ES-I3 (cell line): ENCODE measurements around the gene CYP2D6.
"Not testable (repeated sequence)": the region's sequence is repeated elsewhere in the genome, so short reads cannot be mapped to it uniquely, and the experiment has no call there.

Experiments
- H3K36me3 ChIP-seq: 2 replicates; pipeline ENCODE4 v1.6.1; 2013; ENCODE audit warnings: mild to moderate bottlenecking, low read length, control low read depth, moderate library complexity; ENCODE audit not compliant: insufficient read depth
- H3K4me1 ChIP-seq: 2 replicates; pipeline ENCODE4 v1.6.1; 2013; ENCODE audit warnings: mild to moderate bottlenecking, control low read depth, low read length; ENCODE audit not compliant: insufficient read depth
- H3K9ac ChIP-seq: 2 replicates; pipeline ENCODE4 v1.6.1; 2013; ENCODE audit warnings: low read depth, mild to moderate bottlenecking, low read length, moderate library complexity
- H3K9me3 ChIP-seq: 2 replicates; pipeline ENCODE4 v1.6.1; 2013; ENCODE audit warnings: mild to moderate bottlenecking, low read length, moderate library complexity; ENCODE audit not compliant: control insufficient read depth, insufficient read depth

The CYP2D6 gene

DNA sequence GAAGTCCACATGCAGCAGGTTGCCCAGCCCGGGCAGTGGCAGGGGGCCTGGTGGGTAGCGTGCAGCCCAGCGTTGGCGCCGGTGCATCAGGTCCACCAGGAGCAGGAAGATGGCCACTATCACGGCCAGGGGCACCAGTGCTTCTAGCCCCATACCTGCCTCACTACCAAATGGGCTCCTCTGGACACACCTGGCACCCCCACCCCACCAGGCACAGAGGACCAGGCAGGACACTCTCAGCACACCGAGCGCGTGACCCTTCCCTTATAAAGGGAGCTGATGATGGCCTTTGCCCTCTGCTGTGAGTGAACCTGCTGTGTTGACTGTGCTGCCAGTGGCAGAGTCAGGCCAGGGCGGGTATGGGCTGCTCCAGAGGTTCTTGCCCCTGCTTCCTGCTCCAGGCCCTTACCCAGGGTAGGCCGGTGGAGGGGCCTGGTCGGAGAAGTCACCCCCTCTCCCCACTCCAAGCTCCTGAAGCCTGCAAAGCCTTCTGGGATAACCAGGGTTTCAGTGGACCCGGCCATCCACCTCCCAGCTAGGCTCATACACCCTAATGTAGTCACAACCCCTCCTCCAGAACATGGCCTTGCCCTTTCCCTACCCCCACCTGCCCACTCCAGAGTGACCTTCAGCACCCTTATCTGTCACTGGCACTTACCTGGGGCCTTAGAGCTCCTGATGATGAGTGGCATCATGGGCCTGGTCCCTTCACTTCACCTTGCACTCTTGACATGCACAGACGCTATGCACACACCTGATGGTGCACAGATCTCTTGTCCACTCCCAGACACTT, at the start of gene CYP2D6:
Gene CYP2D6, minus strand, starts transcription at position 172 of the 793 bp plus-strand sequence. Its CDS starts 19 bp downstream, at position 153.
- not testable (repeated sequence) for H3K9ac ChIP-seq, H3K4me1 ChIP-seq, H3K36me3 ChIP-seq, H3K9me3 ChIP-seq

DNA sequence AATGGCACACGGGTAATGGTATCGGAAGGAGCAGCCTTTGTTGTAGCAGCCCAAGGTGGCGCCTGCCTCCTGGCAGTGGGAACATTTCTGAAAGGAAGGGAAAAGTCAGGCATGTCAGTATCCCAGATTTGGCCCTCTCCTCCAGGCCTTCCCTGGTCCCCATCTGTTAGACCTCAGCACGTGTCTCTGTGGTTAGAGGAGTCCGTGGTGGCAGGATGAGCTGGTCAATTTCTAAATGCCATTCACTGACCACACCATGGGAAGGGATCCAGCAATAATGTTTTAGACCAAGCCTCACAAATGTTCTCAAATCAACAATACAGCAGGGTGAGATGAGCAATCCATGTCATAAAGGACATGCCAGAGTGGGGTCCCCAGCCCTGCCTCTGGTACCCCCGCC, 49.0 kb upstream of the CYP2D6 start:
- 0 out of 2 replicates have a peak, but pooled peaks cover 3% of the 10 kb centered on the region for H3K4me1 ChIP-seq
- H3K36me3 ChIP-seq: no peaks in the 10 kb centered on the region
- H3K9me3 ChIP-seq: no peaks in the 10 kb centered on the region
- H3K9ac ChIP-seq: no peak overlapping the region

DNA sequence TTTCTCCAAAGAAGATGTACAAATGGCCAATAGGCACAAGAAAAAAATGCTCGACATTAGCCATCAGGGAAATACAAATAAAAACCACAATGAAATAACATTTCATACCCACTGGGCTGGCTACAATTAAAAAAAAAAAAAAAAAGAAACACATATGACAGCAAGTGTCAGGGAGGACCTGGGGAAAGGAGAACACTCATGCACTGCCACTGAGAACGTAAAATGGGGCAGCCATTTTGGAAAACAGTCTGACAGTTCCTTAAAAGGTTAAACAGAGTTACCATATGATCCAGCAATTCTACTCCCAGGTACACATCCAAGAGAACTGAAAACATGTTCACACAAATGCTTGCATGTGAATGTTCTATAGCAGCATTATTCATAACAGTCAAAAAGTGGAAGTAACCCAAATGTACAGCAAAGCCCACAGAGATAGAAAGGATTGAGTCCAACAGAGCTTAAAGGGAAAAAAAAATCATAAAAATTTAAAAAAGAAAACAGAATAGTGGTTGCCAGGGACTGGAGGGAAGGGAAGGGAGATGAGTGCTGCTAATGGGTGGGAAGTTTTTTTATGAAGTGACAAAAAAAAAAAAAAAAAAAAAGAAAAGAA, 48.4 kb upstream of the CYP2D6 start:
- Histone ChIP-seq H3K4me1 (0 out of 2 replicates have a peak, but pooled peaks cover 3% of the 10 kb centered on the region), H3K9ac (no peak overlapping the region), H3K36me3 (no peaks in the 10 kb centered on the region), H3K9me3 (no peaks in the 10 kb centered on the region)

DNA sequence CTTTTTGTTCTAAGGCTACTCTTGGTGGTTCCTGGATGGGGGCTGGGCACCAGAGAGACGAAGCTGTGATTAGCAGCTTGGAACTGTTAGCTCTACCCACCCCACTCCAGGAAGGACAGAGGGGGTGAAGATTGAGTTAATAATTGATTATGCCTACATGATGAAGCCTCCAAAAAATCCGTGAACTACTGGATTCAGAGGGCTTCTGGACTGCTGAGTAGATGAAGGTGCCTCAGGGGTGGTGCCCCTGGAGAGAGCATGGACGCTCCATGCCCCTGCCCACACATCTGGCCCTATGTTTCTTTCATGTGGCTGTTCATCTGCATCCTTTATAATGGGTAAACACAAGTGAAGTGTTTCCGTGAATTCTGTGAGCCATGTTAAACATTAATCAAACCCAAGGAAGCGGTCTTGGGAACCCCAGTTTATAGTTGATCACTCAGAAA, 47.3 kb upstream of the CYP2D6 start:
- Histone ChIP-seq H3K9ac (no peak overlapping the region), H3K9me3 (no peaks in the 10 kb centered on the region), H3K36me3 (no peaks in the 10 kb centered on the region), H3K4me1 (0 out of 2 replicates have a peak, but pooled peaks cover 3% of the 10 kb centered on the region)

DNA sequence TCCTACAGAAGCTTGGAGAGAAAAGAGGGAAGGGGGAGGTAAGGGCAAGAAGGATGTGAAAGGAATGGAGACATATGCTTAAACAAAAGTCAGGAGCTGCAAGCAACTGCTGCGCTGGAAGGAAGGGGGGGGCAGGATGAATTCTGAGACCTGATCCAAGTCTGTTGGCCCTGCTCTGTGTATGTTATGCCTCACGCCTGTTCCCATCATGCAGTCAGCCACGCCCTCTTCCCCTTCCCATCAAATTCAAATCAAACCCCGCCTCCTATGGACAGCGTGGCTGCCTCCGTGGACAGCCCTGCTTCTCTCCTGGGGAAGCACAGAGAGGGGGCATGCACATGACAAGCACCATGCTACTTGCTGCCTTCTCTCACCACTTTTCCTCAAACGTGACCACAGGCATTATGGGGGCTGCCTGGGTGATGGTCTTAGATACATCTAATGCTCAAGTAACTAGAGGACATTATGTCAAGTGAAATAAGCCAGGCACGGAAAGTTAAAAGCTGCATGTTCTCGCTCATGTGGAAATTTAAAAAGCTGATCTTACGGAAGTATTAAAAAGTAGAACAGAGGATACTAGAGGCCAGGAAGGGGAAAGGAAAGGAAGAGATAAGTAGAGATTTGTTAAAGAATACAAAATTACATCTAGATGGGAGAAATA, 45.8 kb upstream of the CYP2D6 start:
- no peaks in the 10 kb centered on the region for H3K9me3 ChIP-seq
- H3K4me1 ChIP-seq: 0 out of 2 replicates have a peak, but pooled peaks cover 3% of the 10 kb centered on the region
- H3K36me3 ChIP-seq: no peaks in the 10 kb centered on the region
- H3K9ac ChIP-seq: no peak overlapping the region

DNA sequence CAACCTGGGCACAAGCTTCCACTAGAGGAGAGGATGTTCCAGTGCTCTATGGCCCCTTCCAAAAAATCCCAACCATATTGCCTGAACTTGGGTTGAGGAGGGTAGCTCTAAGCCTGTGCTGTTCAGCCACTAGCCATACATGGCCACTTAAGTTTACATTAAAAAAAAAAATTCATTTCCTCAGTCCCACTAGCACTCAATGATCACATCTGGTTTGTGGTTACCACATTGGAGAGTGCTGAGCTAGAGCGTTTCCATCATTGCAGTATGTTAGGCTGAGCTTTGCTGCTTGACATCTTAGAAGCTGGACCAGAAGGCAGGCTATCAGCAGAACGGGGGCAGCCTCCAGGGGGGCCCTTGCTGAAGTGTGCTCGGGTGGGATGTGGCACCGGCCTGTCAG, 43.5 kb upstream of the CYP2D6 start:
- no peaks in the 10 kb centered on the region for H3K9me3 ChIP-seq
- no peak overlapping the region for H3K9ac ChIP-seq
- H3K36me3 ChIP-seq: no peaks in the 10 kb centered on the region
- 0 out of 2 replicates have a peak, but pooled peaks cover 3% of the 10 kb centered on the region for H3K4me1 ChIP-seq

GRCh38 chr22:42173183-42173926, 42.7 kb upstream of the CYP2D6 start:
- Histone ChIP-seq H3K9ac (no peak overlapping the region), H3K36me3 (no peaks in the 10 kb centered on the region; the same call in 1 of the 2 replicates), H3K9me3 (no peaks in the 10 kb centered on the region), H3K4me1 (0 out of 2 replicates have a peak, but pooled peaks cover 3% of the 10 kb centered on the region)

- peaks cover 4% of the 10 kb centered on the region for H3K36me3 ChIP-seq
- H3K4me1 ChIP-seq: no peaks in the 10 kb centered on the region
- H3K9me3 ChIP-seq: no peaks in the 10 kb centered on the region
- H3K9ac ChIP-seq: no peak overlapping the region
Observed at GRCh38 chr22:42172773-42173172, 42.2 kb upstream of the CYP2D6 start.

GRCh38 chr22:42171946-42172719, 41.5 kb upstream of the CYP2D6 start:
- no peak overlapping the region for H3K9ac ChIP-seq
- no peaks in the 10 kb centered on the region for H3K9me3 ChIP-seq
- H3K36me3 ChIP-seq: peaks cover 4% of the 10 kb centered on the region
- no peaks in the 10 kb centered on the region for H3K4me1 ChIP-seq

GRCh38 chr22:42171417-42171816, 40.8 kb upstream of the CYP2D6 start:
- H3K4me1 ChIP-seq: no peaks in the 10 kb centered on the region
- no peak overlapping the region for H3K9ac ChIP-seq
- peaks cover 4% of the 10 kb centered on the region for H3K36me3 ChIP-seq
- no peaks in the 10 kb centered on the region for H3K9me3 ChIP-seq

GRCh38 chr22:42170946-42171345, 40.3 kb upstream of the CYP2D6 start:
- H3K9me3 ChIP-seq: no peaks in the 10 kb centered on the region
- peaks cover 4% of the 10 kb centered on the region for H3K36me3 ChIP-seq
- no peaks in the 10 kb centered on the region for H3K4me1 ChIP-seq
- H3K9ac ChIP-seq: no peak overlapping the region

DNA sequence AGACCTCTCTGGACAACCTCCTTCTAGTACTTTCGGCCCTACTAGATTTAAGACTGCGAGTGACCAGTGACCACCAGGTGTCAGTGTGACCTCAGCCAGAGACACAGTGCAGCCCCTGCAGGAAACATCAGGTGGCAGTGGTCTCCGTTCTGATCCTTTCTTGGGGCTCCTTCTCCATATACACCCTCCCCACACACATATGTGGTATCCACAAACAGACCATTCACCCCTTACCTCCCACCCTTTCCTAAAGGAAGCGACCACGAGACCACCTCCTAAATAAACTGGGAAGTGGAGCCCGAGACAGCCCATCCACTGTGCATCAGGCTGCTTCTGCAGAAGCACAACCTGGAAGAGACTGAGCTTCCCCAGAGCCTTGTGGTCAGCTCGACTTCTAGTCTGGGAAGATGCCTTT, 38.5 kb upstream of the CYP2D6 start:
- no peak overlapping the region for H3K9ac ChIP-seq
- no peaks in the 10 kb centered on the region for H3K9me3 ChIP-seq
- H3K4me1 ChIP-seq: no peaks in the 10 kb centered on the region
- peaks cover 4% of the 10 kb centered on the region for H3K36me3 ChIP-seq

- no peak overlapping the region for H3K9ac ChIP-seq
- H3K4me1 ChIP-seq: no peaks in the 10 kb centered on the region
- H3K9me3 ChIP-seq: no peaks in the 10 kb centered on the region
- peaks cover 4% of the 10 kb centered on the region for H3K36me3 ChIP-seq
Observed at GRCh38 chr22:42168476-42168875, 37.9 kb upstream of the CYP2D6 start.
